Measurements from ENCODE around the gene IZUMO2. TPM values are rescaled to one million over a fixed set of nuclear protein-coding genes. Genes with fewer than 3 reads are reported as not detected.

The IZUMO2 gene
- total and polyA plus RNA-seq, 2 experiments from 2014 or later, result not detected

DNA sequence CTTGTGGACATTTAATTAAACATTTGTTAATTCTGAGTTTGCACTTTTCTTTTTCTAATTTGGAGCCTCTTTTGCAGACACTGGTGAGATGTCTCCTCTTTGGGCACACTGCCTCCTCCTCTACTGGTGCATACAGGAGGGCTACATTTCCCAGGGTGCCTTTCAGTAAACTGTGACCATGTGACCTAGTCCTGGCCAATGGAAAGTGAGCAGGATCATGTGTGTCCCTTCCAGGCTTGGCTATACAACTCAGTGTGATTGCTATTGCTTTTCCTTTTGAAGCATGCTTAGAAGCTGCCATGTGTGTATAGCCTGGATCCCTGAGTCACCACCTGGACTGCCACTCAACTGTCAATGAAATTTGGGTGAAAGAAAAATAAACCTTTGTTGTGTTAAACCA is 4.5 kb downstream of the IZUMO2 start:
- TF ChIP-seq EZH2 (IDR thresholded peaks at IDR 0.05; ENCODE audit: borderline replicate concordance) (no peak), EZH2phosphoT487 (IDR thresholded peaks at IDR 0.05; ENCODE audit: low read depth, severe bottlenecking, unreplicated experiment) (no peak)
- TF ChIP-seq, protein P1, sequence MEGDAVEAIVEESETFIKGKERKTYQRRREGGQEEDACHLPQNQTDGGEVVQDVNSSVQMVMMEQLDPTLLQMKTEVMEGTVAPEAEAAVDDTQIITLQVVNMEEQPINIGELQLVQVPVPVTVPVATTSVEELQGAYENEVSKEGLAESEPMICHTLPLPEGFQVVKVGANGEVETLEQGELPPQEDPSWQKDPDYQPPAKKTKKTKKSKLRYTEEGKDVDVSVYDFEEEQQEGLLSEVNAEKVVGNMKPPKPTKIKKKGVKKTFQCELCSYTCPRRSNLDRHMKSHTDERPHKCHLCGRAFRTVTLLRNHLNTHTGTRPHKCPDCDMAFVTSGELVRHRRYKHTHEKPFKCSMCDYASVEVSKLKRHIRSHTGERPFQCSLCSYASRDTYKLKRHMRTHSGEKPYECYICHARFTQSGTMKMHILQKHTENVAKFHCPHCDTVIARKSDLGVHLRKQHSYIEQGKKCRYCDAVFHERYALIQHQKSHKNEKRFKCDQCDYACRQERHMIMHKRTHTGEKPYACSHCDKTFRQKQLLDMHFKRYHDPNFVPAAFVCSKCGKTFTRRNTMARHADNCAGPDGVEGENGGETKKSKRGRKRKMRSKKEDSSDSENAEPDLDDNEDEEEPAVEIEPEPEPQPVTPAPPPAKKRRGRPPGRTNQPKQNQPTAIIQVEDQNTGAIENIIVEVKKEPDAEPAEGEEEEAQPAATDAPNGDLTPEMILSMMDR (IDR thresholded peaks at IDR 0.05; ENCODE audit: poor library complexity), result no peak
- no peaks in the 10 kb centered on the region for H3K9me3 ChIP-seq (ENCODE audit: low read depth)
- H3K27me3 ChIP-seq, result no peaks in the 10 kb centered on the region
- H3K79me2 ChIP-seq, result no peaks in the 10 kb centered on the region
- no peaks in the 10 kb centered on the region for H3K9me2 ChIP-seq (replicated peaks; ENCODE audit: insufficient read depth)
- H3K27ac ChIP-seq, result no peak overlapping the region
- H3K4me3 ChIP-seq, result no peak overlapping the region
- H4K20me1 ChIP-seq (ENCODE audit: insufficient read depth, poor library complexity, severe bottlenecking), result no peaks in the 10 kb centered on the region
- H3K4me2 ChIP-seq, result no peak overlapping the region
- H2AFZ ChIP-seq, result no peak overlapping the region
- no peaks in the 10 kb centered on the region for H3K4me1 ChIP-seq (ENCODE audit: insufficient read depth)
- DNase-seq (ENCODE audit: low spot score), result no peak
- H3K36me3 ChIP-seq (replicated peaks; ENCODE audit: insufficient read depth, low read depth), result no peaks in the 10 kb centered on the region

DNA sequence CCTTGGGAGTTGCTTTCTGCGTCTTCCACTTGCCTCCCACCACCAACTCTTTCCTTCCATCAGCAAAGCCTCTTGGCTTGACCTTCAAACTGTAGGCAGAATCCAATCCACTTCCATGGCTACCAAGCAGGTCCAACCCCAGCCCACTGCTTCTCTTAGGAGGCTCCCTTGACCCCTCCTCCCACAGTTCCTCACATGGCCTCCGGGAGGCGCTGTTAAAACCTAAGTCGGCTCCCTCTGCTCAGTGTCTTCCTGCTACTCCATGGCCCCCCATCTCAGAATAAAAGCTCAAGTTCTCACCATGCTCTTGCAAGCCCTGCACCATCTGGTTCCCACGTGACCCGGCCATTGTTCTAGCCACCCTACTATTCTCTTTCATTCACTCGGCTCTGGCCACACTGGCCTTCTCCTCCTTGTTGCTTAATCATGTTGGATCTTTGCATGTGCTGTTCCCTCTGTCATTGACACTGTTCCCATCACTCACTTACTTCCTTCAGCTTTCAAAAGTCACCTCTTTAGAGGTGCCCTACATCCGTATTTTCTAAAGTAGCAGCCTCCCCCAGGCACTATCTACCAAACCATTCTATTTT is 7.5 kb downstream of the IZUMO2 start:
- H2AFZ ChIP-seq, result no peak overlapping the region
- no peak overlapping the region for H3K27ac ChIP-seq
- no peaks in the 10 kb centered on the region for H3K4me1 ChIP-seq (ENCODE audit: insufficient read depth)
- H3K9me2 ChIP-seq (replicated peaks; ENCODE audit: insufficient read depth), result no peaks in the 10 kb centered on the region
- no peak for TF ChIP-seq EZH2phosphoT487 (IDR thresholded peaks at IDR 0.05; ENCODE audit: low read depth, severe bottlenecking, unreplicated experiment)
- TF ChIP-seq, protein P1 (IDR thresholded peaks at IDR 0.05; ENCODE audit: poor library complexity), result no peak
- no peak for TF ChIP-seq EZH2 (IDR thresholded peaks at IDR 0.05; ENCODE audit: borderline replicate concordance)
- H4K20me1 ChIP-seq (ENCODE audit: insufficient read depth, poor library complexity, severe bottlenecking), result no peaks in the 10 kb centered on the region
- H3K9me3 ChIP-seq (ENCODE audit: low read depth), result no peaks in the 10 kb centered on the region
- H3K4me3 ChIP-seq, result no peak overlapping the region
- DNase-seq (ENCODE audit: low spot score), result no peak
- no peaks in the 10 kb centered on the region for H3K36me3 ChIP-seq (replicated peaks; ENCODE audit: insufficient read depth, low read depth)
- 74% methylated on average over 8 of the region's 8 CpGs for WGBS (ENCODE audit: low lambda C conversion rate, missing lambda C conversion rate)
- no peaks in the 10 kb centered on the region for H3K79me2 ChIP-seq
- H3K4me2 ChIP-seq, result no peak overlapping the region
- no peaks in the 10 kb centered on the region for H3K27me3 ChIP-seq

DNA sequence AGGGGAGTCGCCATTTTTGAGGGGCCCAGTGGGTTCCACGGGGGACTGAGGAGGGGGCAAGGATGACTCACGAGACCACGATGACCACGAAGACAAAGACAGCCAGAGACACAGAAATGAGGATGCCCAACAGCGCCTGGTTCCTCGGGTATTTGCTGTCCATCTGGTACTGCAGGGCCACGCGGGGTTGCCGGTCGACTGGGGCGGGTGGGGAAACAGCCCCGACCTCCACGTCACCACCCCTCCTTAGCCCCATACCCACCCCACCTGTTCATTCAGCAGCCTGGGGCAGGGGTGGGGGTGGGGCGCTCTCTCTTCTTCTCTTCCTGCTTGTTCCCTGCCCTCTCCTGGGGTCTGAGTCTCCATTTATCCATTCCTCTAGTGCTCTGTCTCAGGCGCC is 8.6 kb downstream of the IZUMO2 start:
- Histone ChIP-seq H3K4me3 (no peak overlapping the region), H3K4me1 (ENCODE audit: insufficient read depth) (no peaks in the 10 kb centered on the region), H3K9me2 (replicated peaks; ENCODE audit: insufficient read depth) (no peaks in the 10 kb centered on the region), H4K20me1 (ENCODE audit: insufficient read depth, poor library complexity, severe bottlenecking) (no peaks in the 10 kb centered on the region), H3K4me2 (no peak overlapping the region), H3K9me3 (ENCODE audit: low read depth) (no peaks in the 10 kb centered on the region), H2AFZ (no peak overlapping the region), H3K79me2 (no peaks in the 10 kb centered on the region), H3K36me3 (replicated peaks; ENCODE audit: insufficient read depth, low read depth) (no peaks in the 10 kb centered on the region), H3K27me3 (no peaks in the 10 kb centered on the region), H3K27ac (no peak overlapping the region)
- no peak for TF ChIP-seq EZH2 (IDR thresholded peaks at IDR 0.05; ENCODE audit: borderline replicate concordance)
- TF ChIP-seq, protein P1 (IDR thresholded peaks at IDR 0.05; ENCODE audit: poor library complexity), result no peak
- TF ChIP-seq EZH2phosphoT487 (IDR thresholded peaks at IDR 0.05; ENCODE audit: low read depth, severe bottlenecking, unreplicated experiment), result no peak
- 87% methylated on average over 8 of the region's 16 CpGs for WGBS (ENCODE audit: low lambda C conversion rate, missing lambda C conversion rate)
- no peak for DNase-seq (ENCODE audit: low spot score)

DNA sequence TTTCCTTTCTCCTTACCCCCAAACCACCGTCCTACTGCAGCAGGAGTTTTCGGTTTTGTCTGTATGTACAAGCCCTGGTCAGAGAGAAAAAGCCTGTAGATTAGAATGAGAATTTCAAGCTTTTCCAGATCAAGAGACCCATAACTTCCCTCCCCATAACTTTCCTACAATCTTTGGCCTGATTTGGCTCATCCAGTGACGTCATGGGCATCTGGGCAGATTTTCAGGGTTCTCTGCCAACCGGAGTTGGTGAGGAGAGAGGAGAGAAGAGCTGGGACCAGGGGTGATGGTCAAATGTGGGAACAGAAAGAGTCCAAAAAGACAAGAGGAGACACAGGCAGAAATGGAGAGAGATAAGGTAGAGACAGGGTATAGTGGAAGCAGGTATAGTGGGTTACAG is 10.5 kb downstream of the IZUMO2 start:
- DNase-seq (ENCODE audit: low spot score), result no peak
- WGBS (ENCODE audit: low lambda C conversion rate, missing lambda C conversion rate), result 82% methylated on average over 4 of the region's 4 CpGs

More for the DNA sequence above, 10.5 kb downstream of the IZUMO2 start:
- H3K27me3 ChIP-seq, result no peaks in the 10 kb centered on the region
- H3K9me2 ChIP-seq (replicated peaks; ENCODE audit: insufficient read depth), result no peaks in the 10 kb centered on the region
- TF ChIP-seq, protein P1 (IDR thresholded peaks at IDR 0.05; ENCODE audit: poor library complexity), result no peak
- TF ChIP-seq EZH2 (IDR thresholded peaks at IDR 0.05; ENCODE audit: borderline replicate concordance) (no peak), EZH2phosphoT487 (IDR thresholded peaks at IDR 0.05; ENCODE audit: low read depth, severe bottlenecking, unreplicated experiment) (no peak)
- no peaks in the 10 kb centered on the region for H3K36me3 ChIP-seq (replicated peaks; ENCODE audit: insufficient read depth, low read depth)
- H2AFZ ChIP-seq, result no peak overlapping the region
- no peak overlapping the region for H3K4me2 ChIP-seq
- H4K20me1 ChIP-seq (ENCODE audit: insufficient read depth, poor library complexity, severe bottlenecking), result no peaks in the 10 kb centered on the region
- no peak overlapping the region for H3K27ac ChIP-seq
- H3K79me2 ChIP-seq, result no peaks in the 10 kb centered on the region
- H3K4me1 ChIP-seq (ENCODE audit: insufficient read depth), result no peaks in the 10 kb centered on the region
- no peaks in the 10 kb centered on the region for H3K9me3 ChIP-seq (ENCODE audit: low read depth)
- no peak overlapping the region for H3K4me3 ChIP-seq

Measured in hepatocyte (in vitro differentiated cells).